HCT116 (cell line): Measurements from ENCODE around the gene SNN. TPM values are rescaled to one million over a fixed set of nuclear protein-coding genes. Genes with fewer than 3 reads are reported as not detected.

Experiments
- ATAC-seq: fragments of 200-7000 bp; cut with Tn5 transposase; 2 replicates; pipeline ENCODE4 v1.9.1; 2020; ENCODE audit warnings: mild to moderate bottlenecking, moderate library complexity
- BruUV-seq: library from RNA; stranded (reverse); fragments of 400-500 nt; replicated peaks from 2 replicates; lab custom pipeline; 2021; lab: Mats Ljungman, UMichigan
- CTCF ChIA-PET: fragments of 300-600 bp; sonication (Branson Sonifier 250); formaldehyde crosslinking; loops from one replicate; lab custom pipeline; 2021; ENCODE audit warnings: antibody characterized with exemption; lab: Charles Lee
- POLR2A ChIA-PET: fragments of 300-600, 350-600 bp; sonication (Branson Sonifier 250); formaldehyde crosslinking; loops from one replicate; lab custom pipeline; 2021; ENCODE audit warnings: antibody characterized with exemption; lab: Charles Lee
- RAD21 ChIA-PET, 2 experiments: fragments of 300-600 bp; sonication (Branson Sonifier 250); formaldehyde crosslinking; loops; one replicate each; lab custom pipeline; 2023; ENCODE audit warnings: low total read pairs in 2 of 2; ENCODE audit not compliant: uncharacterized antibody in 2 of 2, unreplicated experiment in 2 of 2, low non-redundant PET in 1 of 2; lab: Charles Lee
- DNase-seq: peaks from one replicate; pipeline ENCODE4 v3.0.0-alpha.2; 2010; ENCODE audit warnings: low read depth, low spot score
- H2AFZ ChIP-seq: fragments of 200-600 bp; shearing (Covaris generic), sonication (generic); 2 replicates; pipeline ENCODE4 v1.6.1; 2017; ENCODE audit warnings: low read depth, mixed run types, mixed read lengths, antibody characterized with exemption, low read length; ENCODE audit not compliant: poor library complexity, severe bottlenecking
- H3K27ac ChIP-seq: 2 replicates; pipeline ENCODE4 v1.5.1; 2012; ENCODE audit warnings: low read depth, low read length
- H3K27me3 ChIP-seq: fragments of 200-600 bp; sonication (generic); 2 replicates; pipeline ENCODE4 v1.6.1; 2016; ENCODE audit warnings: mixed run types, low read length, mixed read lengths; ENCODE audit not compliant: insufficient read depth
- H3K36me3 ChIP-seq, 2 experiments: fragments of 200-500 bp in 1 of 2; fragments of 200-600 bp in 1 of 2; sonication (Bioruptor generic) in 1 of 2; sonication (generic) in 1 of 2; 2 replicates each; pipeline versions ENCODE4 v1.5.1 to v1.6.1; 2014 to 2016; ENCODE audit warnings: low read length in 2 of 2, inconsistent platforms in 1 of 2, mixed read lengths in 1 of 2, mixed run types in 1 of 2; ENCODE audit not compliant: insufficient read depth in 2 of 2, control insufficient read depth in 1 of 2
- H3K4me1 ChIP-seq, 2 experiments: fragments of 200-600 bp in 1 of 2; sonication (generic) in 1 of 2; 2 replicates each; pipeline versions ENCODE4 v1.5.1 to v1.6.1; 2012 to 2017; ENCODE audit warnings: low read length in 2 of 2, inconsistent platforms in 1 of 2, mild to moderate bottlenecking in 1 of 2, mixed read lengths in 1 of 2, mixed run types in 1 of 2, moderate library complexity in 1 of 2; ENCODE audit not compliant: insufficient read depth in 2 of 2, control insufficient read depth in 1 of 2
- H3K4me2 ChIP-seq: fragments of 200-600 bp; sonication (generic); 2 replicates; pipeline ENCODE4 v1.6.1; 2017; ENCODE audit warnings: mixed run types, low read length, mixed read lengths
- H3K4me3 ChIP-seq, 2 experiments: fragments of 200-600 bp in 1 of 2; sonication (generic) in 1 of 2; replicated peaks in 1 of 2; 2 replicates each; pipeline ENCODE4 v1.5.1; 2011 to 2016; ENCODE audit warnings: low read length in 2 of 2, control low read depth in 1 of 2, low read depth in 1 of 2, mild to moderate bottlenecking in 1 of 2, mixed read lengths in 1 of 2, mixed run types in 1 of 2
- H3K79me2 ChIP-seq: fragments of 200-600 bp; sonication (generic); 2 replicates; pipeline ENCODE4 v1.6.1; 2017; ENCODE audit warnings: mild to moderate bottlenecking, mixed run types, low read length, moderate library complexity, mixed read lengths; ENCODE audit not compliant: insufficient read depth
- H3K9ac ChIP-seq: fragments of 200-600 bp; sonication (generic); 2 replicates; pipeline ENCODE4 v1.6.1; 2016; ENCODE audit warnings: low read length, mixed read lengths
- H3K9me2 ChIP-seq: fragments of 200-600 bp; sonication (generic), shearing (Covaris generic); 2 replicates; pipeline ENCODE4 v1.6.1; 2017; ENCODE audit warnings: mixed run types, mild to moderate bottlenecking, moderate library complexity; ENCODE audit not compliant: insufficient read depth
- H3K9me3 ChIP-seq, 2 experiments: fragments of 200-500 bp in 1 of 2; fragments of 200-600 bp in 1 of 2; sonication (Bioruptor generic) in 1 of 2; sonication (generic) in 1 of 2; 2 replicates each; pipeline ENCODE4 v1.6.1; 2014 to 2017; ENCODE audit warnings: low read length in 2 of 2, mixed read lengths in 2 of 2, inconsistent platforms in 1 of 2, low read depth in 1 of 2, mild to moderate bottlenecking in 1 of 2, mixed run types in 1 of 2, moderate library complexity in 1 of 2; ENCODE audit not compliant: control insufficient read depth in 1 of 2, insufficient read depth in 1 of 2
- H4K20me1 ChIP-seq: fragments of 200-600 bp; sonication (generic), shearing (Covaris generic); 2 replicates; pipeline ENCODE4 v1.6.1; 2017; ENCODE audit warnings: mixed run types, mild to moderate bottlenecking, moderate library complexity; ENCODE audit not compliant: insufficient read depth
- CBX3 ChIP-seq: IDR thresholded peaks from 2 replicates; pipeline ENCODE4 v1.6.1; 2012; ENCODE audit warnings: low read depth
- ELF1 ChIP-seq: IDR thresholded peaks from 2 replicates; pipeline ENCODE4 v1.6.1; 2012; ENCODE audit warnings: low read depth, borderline replicate concordance
- EZH2 ChIP-seq: fragments of 200-600 bp; sonication (generic); IDR thresholded peaks from 2 replicates; pipeline ENCODE4 v1.6.1; 2017; ENCODE audit warnings: antibody characterized with exemption, mixed run types
- MAX ChIP-seq: IDR thresholded peaks from 2 replicates; pipeline ENCODE4 v1.6.1; 2012
- SRF ChIP-seq: IDR thresholded peaks from 2 replicates; pipeline ENCODE4 v1.6.1; 2012; ENCODE audit warnings: low read depth
- intact Hi-C: fragments of 100-400 bp; cut with micrococcal nuclease; formaldehyde crosslinking; loops from 2 replicates; pipeline ENCODE4 v1.10.0; 2022
- total RNA-seq: library from RNA; stranded (reverse); gene quantifications from one replicate; pipeline ENCODE4 v1.2.1, GENCODE V29; 2021; ENCODE audit not compliant: unreplicated experiment
- TF ChIP-seq, protein P1 (sequence below): IDR thresholded peaks from 2 replicates; pipeline ENCODE4 v1.6.1; 2012
- TF ChIP-seq, protein P2 (sequence below): IDR thresholded peaks from 2 replicates; pipeline ENCODE4 v1.6.1; 2012; ENCODE audit warnings: low read depth

SNN gene
- total RNA-seq, 1 experiment from 2014 or later, result 12.2 TPM

DNA sequence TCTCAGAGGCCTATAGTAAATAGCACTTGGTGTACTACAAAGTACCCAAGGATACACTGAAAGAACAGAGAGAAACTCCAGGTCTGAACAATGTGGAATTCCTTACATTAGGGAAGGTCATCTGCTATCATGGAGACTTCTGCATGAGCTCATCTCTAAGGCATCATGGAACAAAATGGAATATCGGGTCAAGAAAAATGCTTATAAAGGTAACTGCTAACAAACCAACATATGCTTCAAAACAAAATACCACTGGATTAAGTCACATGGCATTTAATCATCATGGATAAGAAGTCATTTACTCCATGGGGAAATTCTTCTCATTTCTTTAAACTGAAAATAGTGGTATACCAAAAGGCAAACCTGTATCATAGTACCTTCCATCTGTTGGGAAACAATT is 40.2 kb downstream of the SNN start:
- Histone ChIP-seq H3K4me3 (no peak overlapping the region), H4K20me1 (no peaks in the 10 kb centered on the region), H3K27me3 (no peaks in the 10 kb centered on the region), H3K27ac (no peak overlapping the region), H3K79me2 (peaks cover 8% of the 10 kb centered on the region; the same call in 1 of the 2 replicates), H3K9me2 (no peaks in the 10 kb centered on the region), H3K4me2 (no peak overlapping the region), H3K9ac (no peak overlapping the region), H3K9me3 (no peaks in the 10 kb centered on the region), H3K4me1 (no peaks in the 10 kb centered on the region), H2AFZ (no peak overlapping the region), H3K36me3 (no peaks in the 10 kb centered on the region)
- CTCF ChIA-PET, result interaction anchor here (1.6 kb wide), 1 partner anchor 10 kb away, joined by 5 read pairs; no protein-coding TSS in a partner anchor
- intact Hi-C loops, result no loop called here
- DNase-seq, result no peak
- no TSS peak for BruUV-seq
- RAD21 ChIA-PET, result no interaction called here
- TF ChIP-seq, protein P1, sequence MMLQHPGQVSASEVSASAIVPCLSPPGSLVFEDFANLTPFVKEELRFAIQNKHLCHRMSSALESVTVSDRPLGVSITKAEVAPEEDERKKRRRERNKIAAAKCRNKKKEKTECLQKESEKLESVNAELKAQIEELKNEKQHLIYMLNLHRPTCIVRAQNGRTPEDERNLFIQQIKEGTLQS, result no peak
- TF ChIP-seq MAX (no peak), SRF (no peak), ELF1 (no peak), EZH2 (no peak), CBX3 (no peak)
- TF ChIP-seq, protein P2, sequence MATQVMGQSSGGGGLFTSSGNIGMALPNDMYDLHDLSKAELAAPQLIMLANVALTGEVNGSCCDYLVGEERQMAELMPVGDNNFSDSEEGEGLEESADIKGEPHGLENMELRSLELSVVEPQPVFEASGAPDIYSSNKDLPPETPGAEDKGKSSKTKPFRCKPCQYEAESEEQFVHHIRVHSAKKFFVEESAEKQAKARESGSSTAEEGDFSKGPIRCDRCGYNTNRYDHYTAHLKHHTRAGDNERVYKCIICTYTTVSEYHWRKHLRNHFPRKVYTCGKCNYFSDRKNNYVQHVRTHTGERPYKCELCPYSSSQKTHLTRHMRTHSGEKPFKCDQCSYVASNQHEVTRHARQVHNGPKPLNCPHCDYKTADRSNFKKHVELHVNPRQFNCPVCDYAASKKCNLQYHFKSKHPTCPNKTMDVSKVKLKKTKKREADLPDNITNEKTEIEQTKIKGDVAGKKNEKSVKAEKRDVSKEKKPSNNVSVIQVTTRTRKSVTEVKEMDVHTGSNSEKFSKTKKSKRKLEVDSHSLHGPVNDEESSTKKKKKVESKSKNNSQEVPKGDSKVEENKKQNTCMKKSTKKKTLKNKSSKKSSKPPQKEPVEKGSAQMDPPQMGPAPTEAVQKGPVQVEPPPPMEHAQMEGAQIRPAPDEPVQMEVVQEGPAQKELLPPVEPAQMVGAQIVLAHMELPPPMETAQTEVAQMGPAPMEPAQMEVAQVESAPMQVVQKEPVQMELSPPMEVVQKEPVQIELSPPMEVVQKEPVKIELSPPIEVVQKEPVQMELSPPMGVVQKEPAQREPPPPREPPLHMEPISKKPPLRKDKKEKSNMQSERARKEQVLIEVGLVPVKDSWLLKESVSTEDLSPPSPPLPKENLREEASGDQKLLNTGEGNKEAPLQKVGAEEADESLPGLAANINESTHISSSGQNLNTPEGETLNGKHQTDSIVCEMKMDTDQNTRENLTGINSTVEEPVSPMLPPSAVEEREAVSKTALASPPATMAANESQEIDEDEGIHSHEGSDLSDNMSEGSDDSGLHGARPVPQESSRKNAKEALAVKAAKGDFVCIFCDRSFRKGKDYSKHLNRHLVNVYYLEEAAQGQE, result no peak
- ATAC-seq, result no peak
- POLR2A ChIA-PET, result no interaction called here
